ENCODE data around the gene SAPCD2.
A peak's percentile ranks its signal among the peaks of the same experiment; 100 is the strongest.
"Not testable (repeated sequence)": the region's sequence is repeated elsewhere in the genome, so short reads cannot be mapped to it uniquely, and the experiment has no call there.

Gene SAPCD2

DNA sequence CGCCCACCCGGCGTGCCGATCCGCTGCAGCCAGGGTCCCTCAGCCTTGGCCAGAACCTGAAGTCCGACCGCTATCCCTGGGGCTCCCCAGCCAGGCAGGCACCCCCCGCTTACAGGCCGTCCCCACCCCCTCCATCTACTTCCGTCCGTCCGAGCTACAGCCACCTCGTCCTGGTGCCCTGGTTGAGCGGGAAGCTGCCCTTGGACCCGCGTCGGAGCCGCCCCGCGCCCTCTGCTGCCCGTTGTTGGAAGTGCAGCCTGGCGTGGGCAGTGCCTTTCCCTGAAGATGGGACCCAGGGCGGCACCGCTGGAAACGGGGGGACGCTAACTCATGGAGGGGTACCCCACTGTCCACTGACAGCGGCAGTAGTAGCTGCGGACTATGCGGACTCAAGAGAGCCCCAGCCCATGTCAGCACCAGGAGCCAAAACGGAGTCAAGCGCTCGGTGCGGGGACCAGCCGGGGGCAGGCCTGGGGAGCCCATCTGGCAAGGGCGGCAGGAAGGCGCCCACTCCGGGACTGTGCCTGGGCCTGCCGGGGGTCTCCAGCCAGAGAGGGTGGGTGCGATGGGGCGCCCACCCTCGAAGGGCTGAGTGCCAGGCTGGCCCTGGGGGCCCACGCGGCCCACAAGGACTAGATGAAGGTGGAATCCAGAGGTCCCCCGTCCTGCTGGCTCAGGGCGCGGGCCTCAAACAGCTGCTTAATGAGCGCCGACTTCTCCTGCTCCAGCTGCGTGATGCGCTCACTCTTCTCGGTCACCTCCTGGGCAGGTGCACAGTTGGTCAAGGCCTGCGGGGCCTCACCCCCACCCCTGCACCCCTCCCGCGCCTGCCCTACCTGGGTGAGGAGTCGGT is 6.1 kb downstream of the SAPCD2 start:
- DNase-seq (ENCODE audit: insufficient read length, low spot score) (no peak), FAIRE-seq (no peak)
- TF ChIP-seq, protein P1, sequence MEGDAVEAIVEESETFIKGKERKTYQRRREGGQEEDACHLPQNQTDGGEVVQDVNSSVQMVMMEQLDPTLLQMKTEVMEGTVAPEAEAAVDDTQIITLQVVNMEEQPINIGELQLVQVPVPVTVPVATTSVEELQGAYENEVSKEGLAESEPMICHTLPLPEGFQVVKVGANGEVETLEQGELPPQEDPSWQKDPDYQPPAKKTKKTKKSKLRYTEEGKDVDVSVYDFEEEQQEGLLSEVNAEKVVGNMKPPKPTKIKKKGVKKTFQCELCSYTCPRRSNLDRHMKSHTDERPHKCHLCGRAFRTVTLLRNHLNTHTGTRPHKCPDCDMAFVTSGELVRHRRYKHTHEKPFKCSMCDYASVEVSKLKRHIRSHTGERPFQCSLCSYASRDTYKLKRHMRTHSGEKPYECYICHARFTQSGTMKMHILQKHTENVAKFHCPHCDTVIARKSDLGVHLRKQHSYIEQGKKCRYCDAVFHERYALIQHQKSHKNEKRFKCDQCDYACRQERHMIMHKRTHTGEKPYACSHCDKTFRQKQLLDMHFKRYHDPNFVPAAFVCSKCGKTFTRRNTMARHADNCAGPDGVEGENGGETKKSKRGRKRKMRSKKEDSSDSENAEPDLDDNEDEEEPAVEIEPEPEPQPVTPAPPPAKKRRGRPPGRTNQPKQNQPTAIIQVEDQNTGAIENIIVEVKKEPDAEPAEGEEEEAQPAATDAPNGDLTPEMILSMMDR (IDR thresholded peaks at IDR 0.05; ENCODE audit: insufficient read depth, missing control alignments): peak; percentile 83

DNA sequence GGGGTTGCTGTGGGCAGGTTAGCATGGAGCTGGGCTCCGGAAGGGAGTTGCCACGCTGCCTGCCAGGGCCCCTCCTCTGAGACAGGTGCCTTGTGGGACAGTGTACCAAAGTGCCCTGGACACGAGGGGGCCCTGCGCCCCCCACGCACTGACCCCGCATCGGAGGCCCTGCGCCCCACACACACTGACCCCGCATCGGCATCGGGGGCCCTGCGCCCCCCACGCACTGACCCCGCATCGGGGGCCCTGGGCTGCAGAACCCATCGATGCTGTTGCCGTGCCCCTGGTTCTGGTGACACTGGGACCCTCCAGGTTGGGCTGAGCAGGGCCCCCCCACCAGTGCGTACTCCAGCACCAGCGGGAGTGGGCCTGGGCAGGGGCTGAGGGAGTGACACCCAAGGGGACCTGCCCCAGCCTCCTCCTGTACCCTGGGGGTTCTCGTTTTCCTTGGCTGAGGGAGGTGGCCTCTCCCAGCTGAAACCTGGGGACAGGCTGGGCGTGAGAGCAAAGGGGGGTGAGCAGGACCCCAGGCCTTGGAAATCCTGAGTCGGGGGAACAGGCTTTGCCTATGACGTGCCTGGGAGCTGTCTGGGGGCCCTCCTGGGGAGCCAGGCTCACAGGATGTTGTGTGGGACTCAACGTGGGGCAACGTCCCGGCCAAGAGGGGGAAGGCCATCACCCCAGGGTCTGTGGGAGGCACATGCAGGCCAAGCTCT is 6.9 kb downstream of the SAPCD2 start:
- TF ChIP-seq, protein P1 (IDR thresholded peaks at IDR 0.05; ENCODE audit: insufficient read depth, missing control alignments): no peak
- FAIRE-seq (no peak), DNase-seq (ENCODE audit: insufficient read length, low spot score) (no peak)

DNA sequence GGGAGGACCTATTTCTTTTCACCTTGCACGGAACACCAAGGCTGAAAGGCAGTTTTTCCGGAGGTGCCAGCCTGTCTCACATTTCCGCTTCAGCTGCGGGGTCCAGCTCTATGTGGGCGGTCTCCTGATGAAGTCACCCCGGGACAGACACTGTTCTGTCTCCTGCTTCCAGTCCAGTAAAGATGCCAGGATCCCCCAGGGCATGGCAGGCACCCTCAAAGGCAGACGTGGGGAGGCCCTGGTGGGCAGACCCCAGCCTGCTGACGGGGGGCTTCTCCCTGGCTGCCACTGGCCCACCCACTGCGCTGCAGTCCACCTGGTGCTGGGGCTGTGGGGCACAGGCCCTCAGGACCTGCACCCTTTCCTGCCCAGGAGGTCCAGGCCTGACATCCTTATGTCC is 7.6 kb downstream of the SAPCD2 start:
- FAIRE-seq; DNase-seq (ENCODE audit: insufficient read length, low spot score): not testable (repeated sequence)

DNA sequence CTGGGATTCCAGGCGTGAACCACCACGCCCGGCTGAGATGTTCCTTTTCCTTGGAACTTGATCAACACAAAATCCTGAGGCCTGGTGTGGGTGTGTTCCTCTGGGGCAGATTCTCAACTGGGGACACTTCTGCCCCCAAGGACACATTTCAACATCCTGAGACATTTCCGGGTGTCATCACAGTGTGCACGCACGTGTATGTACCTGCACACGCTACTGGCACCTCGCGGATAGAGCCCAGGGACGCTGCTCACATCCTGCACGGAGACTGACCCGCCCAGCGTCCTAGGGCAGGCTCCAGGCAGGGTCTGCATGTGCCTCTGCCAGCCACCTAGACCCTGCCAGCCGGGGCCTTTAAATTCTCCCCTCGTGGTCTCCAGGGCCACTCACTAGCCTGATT is 8.0 kb downstream of the SAPCD2 start:
- DNase-seq (ENCODE audit: insufficient read length, low spot score) (no peak), FAIRE-seq (no peak)
- TF ChIP-seq, protein P1 (IDR thresholded peaks at IDR 0.05; ENCODE audit: insufficient read depth, missing control alignments): no peak

DNA sequence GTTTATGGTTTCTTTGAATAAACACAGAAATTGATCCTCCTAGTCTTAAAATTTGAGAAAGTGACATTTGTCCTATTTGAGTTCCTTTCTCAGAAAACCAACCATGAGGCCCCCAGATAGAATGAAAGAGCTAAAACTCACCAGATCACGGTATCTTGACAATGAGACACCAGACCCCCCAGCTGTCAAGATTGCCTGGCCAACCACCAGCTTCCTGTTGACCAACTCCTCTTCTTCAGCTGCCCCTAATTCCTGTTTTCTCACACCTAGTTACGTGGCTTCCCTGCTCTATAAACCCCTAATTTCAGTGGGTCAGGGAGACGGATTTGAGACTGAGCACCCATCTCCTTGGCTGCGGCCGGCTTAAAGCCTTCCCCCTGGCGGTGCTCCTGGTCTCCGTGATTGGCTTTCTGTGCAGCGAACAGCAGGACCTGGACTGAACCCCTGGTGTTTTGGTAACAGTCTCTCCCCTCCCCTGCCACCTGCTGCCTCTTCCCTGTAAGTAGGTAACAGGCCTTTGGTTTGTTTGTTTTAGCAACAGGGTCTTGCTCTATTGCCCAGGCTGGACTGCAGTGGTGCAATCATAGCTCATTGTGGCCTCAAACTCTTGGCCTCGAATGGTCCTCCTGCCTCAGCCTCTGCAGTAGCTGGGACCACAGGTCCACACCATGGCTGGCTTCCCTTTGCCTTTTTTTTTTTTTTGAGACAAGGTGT is 11.7 kb downstream of the SAPCD2 start:
- no peak for FAIRE-seq
- DNase-seq (ENCODE audit: insufficient read length, low spot score): no peak
- TF ChIP-seq, protein P1 (IDR thresholded peaks at IDR 0.05; ENCODE audit: insufficient read depth, missing control alignments): no peak

DNA sequence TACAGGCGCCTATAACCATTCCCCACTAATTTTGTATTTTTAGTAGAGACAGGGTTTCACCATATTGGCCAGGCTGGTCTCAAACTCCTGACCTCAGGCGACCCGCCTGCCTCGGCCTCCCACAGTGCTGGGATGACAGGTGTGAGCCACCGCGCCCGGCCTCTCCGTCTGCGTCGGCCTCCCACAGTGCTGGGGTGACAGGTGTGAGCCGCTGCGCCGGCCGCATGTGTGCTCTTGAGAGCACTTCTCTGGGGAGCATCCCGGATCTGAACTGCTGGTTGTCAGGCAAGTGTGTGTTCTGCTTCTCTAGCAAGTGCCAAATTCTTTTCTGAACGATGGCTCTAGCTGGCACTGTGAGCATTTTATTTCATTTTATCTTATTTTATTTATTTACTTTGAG is 12.8 kb downstream of the SAPCD2 start:
- TF ChIP-seq, protein P1 (IDR thresholded peaks at IDR 0.05; ENCODE audit: insufficient read depth, missing control alignments): no peak
- no peak for FAIRE-seq
- no peak for DNase-seq (ENCODE audit: insufficient read length, low spot score)

DNA sequence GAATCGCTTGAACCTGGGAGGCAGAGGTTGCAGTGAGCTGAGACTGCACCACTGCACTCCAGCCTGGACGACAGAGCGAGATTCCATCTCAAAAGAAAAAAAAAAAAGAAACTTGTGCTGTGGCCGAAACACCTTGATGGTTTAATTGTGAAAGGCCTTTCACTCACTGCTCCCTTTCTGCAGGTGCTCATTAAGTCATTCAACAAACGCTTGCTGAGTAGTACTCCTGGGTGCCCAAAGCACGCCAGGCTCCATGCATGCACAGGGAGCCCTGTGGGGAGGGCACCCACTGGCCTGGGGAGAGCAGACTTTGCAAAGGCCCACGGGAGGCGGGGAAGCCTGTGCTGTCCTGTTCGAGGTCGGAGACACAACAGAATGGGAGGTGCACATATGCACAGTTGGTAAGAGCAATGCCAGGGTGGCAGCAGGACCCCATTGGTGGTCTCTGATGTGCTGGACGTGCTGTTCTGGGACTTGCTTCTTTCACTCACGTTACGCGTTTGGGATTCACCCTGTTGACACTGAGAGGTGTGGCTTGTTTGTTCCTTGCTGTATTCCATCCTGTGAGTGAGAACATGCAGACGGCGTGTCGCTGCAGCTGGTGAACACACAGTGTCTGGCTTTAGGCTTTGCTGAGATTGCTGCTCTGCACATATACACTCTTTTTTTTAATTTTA is 13.5 kb downstream of the SAPCD2 start:
- FAIRE-seq (no peak), DNase-seq (ENCODE audit: insufficient read length, low spot score) (no peak)
- TF ChIP-seq, protein P1 (IDR thresholded peaks at IDR 0.05; ENCODE audit: insufficient read depth, missing control alignments): no peak

All from D721Med (cell line).